Stimulated activated CD4-positive, alpha-beta T cell treated with anti-CD3 and anti-CD28 coated beads, Interleukin-1b, Interleukin-23, amount 100 ng/mL, for 24 hours (primary cell): Measurements from ENCODE around the gene URB1.

Source experiments
- DNase-seq, 4 experiments: peaks; one replicate each; pipeline ENCODE4 v3.0.0-alpha.2; 2020; ENCODE audit warnings: low read depth in 4 of 4, low spot score in 1 of 4

Gene URB1

DNA sequence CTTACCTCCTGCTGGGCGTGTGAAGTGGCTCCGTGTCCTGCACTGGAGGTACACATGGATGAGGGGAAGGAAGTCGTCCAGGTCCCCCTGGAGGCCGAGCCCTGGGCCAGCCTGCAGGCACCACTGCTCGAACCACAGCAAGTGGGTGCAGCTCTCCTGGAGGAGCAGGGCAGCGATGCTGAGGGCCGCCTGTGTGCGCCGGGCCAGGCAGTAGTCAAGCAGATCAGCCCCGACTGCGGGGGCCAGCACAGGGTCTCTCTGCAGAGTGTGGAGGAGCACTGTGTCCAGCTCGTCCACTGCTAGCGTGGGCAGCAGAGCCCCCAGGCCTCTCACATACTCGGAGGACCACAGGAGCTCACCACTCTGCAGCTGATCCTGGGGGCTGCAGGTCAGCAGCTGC lies 45.9 kb downstream of the URB1 start:
- no peak for DNase-seq

- no peak for DNase-seq
Observed at GRCh38 chr21:32340863-32341848, 51.7 kb downstream of the URB1 start.

DNA sequence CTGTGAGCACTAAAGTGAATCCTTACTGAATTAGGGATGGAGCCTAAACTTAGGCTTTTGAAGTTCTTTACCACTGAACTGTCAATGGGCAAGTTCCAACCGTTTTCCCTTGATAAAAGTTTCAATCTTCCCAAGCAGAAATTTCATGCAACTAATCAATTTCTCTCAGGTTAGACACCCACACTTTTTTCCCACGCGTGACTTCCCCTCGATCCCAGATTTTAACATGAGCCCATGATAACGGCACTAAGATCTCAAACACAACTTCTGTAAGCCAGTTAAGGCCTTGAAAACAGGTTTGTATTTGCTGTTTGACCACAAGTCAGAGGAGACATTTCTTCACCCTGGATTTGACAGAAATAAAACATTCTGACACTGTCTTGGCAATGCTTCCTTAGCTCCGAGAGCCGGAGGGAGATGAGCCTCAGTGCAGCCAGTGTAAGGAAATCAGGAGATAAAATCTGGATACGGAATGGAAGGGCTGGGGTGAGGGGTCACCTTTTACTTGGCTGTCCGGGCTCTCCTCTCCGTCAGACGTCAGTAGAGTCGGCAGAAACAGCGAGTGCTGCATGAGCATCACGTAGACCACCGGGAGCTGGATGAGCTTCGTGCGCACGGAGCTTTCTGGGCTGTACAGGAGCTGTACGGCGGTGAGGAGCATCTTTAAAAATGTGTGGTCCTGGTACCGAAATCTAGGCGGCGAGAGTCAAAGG lies 54.4 kb downstream of the URB1 start:
- no peak for DNase-seq

GRCh38 chr21:32337206-32337605 lies 55.6 kb downstream of the URB1 start:
- DNase-seq, result no peak

- DNase-seq, result no peak
Observed at GRCh38 chr21:32336711-32337110, 56.1 kb downstream of the URB1 start.

DNA sequence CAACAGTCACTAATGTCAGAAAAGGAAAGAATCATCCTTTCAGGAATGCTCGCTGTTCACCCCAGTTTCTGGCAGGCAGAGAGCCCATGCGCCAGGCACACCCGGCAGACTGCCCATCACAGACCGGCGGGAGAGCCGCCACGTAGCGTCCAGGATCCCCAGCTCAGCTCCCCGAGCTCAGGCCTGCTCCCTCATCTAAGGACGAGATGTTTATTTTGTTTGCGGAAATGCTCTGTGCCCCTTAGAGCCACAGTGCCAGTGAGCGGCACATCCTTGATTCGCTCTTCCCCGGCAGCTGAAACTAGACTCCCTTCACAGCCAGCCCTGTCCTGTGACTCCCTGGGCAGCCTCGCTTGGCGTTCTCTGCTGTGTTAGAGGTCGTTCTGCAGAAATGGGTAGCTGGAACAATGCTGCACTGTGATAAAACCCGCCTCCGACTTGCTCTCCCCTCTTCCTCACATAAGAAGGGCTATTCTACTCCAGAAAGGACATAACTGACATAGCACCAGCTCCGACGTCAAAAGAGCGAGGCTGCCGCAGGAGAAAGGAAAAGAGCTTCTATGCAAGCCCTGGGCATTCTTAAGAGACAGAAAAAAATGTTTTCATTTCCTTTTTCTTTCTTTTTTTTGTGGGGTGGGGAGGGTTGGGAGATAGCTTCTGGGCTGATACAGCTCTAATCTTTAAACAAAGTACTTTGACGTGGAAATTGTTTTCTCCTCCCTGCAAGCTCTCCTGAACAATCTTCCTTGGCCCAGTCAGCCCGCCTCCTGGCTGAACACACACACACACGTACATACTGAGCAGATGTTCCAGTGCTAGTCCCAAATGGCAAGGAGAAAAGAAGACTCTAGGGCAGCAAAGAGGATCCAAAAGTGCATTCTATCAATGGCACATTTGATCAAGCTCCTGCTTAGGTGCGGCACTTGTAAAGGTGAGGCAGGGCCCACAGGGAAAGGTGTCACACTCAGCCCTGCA lies 56.9 kb downstream of the URB1 start:
- no peak for DNase-seq

DNA sequence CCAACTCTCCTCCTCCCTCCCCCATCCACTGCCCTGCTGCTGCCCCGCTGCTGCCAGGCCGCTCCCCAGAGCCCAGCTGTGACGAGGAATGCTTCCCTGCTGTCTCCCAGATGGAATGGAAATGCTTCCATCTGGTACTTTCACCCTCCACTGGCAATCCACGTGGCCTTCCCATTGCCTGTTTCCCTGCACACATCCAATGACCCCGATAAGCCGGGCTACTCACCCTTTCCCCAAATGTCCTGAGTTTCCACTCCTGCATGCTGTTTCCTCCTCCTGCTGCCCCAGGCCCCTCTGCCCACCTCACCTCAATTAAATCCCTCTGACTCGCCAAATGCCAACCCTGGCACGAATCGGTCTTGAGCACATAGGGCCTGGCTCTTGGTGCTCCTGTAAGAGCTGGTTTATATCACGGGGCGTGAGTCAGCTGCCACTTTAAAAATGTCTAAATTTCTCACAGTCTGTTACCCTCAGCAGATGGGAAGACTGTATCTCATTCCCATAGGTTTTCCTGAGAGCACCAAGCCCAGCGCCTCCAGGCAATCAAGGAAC lies 57.8 kb downstream of the URB1 start:
- no peak for DNase-seq

DNA sequence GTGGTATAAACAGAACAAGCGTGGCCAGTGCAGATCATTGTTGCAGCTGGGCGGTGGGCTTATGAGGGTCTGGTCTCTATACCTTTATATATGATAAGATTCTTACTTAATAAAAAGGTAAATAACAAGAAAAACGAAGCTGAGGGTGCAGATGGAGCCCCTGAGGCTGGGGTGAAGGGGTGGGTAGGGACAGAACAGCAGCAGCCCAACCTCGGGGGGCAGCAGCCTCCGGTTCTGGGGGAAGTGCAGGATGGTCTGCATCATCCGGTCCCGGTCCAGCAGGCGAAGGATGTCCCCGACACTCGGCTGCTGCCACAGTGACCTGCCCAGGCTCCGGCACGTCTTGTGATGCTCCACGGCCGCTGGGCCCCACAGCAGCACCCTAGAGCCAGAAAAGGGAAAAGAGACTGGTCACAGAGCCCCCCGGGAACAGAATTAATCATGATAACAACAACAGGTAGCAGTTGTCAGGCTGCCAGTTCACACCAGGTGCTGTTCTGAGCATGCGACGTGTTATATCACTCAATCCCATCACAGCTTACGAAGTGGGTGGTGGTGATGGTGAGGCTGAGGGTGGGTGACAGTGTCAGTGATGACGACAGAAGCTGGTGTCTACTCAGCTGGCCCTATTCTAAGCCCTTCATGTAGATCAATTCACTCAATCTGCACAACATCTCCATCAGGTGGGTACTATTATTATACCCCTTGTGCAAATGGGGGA lies 58.7 kb downstream of the URB1 start:
- DNase-seq, result no peak

DNA sequence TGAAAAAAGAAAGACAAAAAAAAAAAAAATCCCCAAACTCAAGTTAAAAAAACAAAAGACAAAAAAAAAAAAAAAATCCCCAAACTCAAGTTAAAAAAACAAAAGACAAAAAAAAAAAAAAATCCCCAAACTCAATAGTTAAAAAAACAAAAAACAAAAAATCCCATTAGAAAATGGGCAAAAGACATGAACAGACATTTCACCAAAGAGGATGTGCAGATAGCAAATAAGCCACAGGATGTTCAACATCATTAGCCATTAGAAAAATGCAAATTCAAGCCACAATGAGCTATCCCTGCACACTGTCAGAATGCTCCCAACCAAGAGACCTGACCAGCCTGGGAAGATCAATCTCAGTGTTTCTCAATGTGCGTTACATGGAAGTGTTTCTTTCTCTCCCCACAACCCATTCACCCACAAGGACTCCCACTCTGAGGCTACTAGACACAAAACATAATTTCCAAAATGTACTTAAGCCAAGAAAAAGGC lies 60.3 kb downstream of the URB1 start:
- no peak for DNase-seq

GRCh38 chr21:32331444-32332305 lies 61.1 kb downstream of the URB1 start:
- DNase-seq, result no peak

DNA sequence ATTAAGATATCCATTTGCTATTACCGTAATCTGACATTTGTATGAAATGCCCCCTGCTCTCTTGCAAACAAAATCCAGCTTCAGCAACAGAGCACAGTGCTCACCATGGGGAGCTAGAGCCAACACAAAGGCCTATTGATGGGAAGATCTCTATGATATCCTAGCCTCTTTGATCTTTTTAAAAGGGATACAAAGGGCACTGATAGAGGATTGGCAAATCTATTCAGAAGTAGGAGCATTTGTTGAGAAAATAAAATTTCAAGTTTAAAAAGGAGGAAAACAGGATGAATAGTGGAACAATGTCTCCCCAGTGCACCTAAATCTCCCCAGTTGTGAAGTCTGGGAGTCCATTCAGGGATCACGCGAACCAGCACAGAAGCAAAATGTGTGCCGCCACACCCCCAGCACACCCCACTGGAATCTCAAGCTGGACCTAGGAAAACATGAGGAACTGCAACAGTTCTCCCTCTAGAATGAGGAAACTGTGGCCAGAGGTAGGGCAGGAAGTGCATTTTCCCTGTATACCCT lies 62.0 kb downstream of the URB1 start:
- no peak for DNase-seq

DNA sequence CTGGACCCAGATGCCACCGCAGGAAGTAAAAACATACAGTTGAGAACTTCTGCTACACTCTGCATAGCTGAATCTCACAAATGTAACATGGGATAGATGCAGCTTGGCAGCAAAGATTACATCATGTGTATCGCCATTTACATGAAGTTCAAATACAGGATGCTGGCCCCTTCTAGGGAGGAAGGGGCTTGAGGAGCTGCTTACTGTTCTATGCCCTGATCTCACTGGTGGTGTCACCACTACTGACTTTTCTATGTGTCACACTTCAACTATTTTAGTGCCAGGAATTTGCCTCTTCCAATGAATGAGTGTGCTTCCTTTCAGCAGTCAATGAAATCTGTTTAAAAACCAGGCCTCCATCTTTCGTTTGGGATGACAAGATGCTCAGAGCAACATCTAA lies 63.0 kb downstream of the URB1 start:
- no peak for DNase-seq

DNA sequence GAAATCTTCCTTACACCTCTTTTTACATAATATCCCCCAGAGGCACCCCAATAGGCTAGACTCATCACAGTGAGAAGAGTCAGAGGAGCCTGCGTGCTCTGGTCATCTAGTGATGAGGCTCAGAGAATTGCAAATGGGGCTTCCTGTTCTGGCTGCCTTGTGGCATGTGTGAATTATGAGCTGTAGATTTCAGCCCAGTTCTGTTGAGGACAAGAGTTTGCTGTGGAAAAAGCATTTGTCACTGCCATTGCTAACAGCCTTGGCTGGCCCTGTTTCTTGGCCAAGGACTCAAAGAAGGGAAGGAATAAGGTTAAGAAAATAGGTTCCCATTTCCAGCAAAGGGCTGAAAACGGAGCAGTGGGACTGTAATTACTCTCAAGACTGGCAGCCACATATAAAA lies 63.5 kb downstream of the URB1 start:
- no peak for DNase-seq

DNA sequence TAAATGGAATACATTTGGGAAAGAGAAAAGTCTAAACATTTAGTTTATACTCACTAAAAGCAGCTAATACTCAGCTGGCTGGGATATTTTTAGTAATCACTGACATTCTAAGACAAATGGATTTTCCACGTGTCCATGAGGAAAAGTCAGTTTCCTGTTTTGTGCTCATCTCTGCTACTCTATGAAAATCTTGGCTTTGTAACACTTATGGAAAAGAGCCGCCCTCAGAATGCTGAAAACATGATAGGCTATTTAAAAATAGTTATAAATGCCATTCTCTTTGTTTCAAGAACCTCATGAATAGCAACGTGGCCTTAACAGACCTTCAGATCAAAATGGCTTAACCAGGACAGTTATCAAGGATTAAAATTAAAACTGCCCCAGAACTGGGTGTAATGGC lies 64.2 kb downstream of the URB1 start:
- DNase-seq, result no peak

GRCh38 chr21:32325706-32326105 lies 67.1 kb downstream of the URB1 start:
- no peak for DNase-seq

DNA sequence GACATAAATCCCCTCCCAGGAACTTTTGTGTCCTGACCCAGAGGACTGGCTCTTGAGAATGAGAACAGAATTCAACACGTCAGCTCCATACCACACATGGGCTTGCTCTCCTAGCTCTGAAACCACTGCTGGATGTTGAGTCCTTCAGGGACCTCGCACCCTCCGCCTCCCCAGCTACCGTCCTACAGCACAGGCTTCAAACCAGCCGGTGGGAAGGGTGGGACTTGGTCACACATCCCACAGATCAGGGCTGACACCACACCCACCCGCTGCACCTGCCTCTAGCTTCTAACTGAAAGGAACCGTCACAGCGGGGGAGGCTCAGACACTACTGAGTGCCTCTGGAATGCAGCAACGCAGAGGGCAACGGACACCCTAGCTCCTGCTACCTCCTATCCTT lies 70.1 kb downstream of the URB1 start:
- no peak for DNase-seq

DNA sequence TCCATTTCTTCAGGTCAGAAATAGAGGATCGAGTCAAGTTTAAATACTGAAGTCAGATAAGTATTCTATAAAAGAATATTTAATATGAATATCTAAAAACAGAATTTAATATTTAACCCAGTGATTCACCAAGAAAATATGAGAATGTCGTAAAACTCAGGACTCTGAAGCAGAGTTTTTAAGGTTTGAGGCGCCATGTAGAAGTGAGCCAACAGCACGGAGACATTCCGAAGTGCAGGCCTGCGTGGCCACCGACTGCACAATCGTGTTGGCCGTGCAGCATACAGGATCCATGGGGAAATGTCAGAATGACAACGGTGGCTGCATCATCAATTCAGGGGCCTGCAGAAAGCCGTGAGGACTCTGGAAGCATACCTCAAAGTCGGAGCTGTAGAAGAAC lies 70.7 kb downstream of the URB1 start:
- no peak for DNase-seq

DNA sequence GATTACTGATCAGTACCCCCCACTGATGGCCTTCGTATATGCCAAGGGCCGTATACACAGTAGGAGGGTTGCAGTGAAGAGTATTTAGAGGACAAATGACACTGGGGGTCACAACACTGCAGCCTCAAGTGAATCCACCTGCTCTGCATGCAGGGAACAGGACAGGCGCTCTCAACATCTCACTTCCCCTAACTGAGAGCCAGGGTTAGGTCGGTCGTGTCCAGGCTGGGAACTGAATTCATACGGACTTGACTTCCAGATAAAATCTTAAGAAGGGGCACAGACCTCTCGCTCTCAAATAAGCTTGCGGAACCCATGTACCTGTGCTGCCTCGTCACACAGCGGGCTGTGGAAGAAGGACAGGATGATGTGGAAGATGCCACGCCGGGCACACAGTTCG lies 71.3 kb downstream of the URB1 start:
- no peak for DNase-seq

GRCh38 chr21:32320726-32321125 lies 72.1 kb downstream of the URB1 start:
- DNase-seq, result no peak
